Activated CD8-positive, alpha-beta memory T cell treated with anti-CD3 and anti-CD28 coated beads, Interleukin-2, amount 10 ng/mL, durations not matched to agents 7 days and 5 days (primary cell): ENCODE measurements around the gene DLGAP1. TPM values are rescaled to one million over a fixed set of nuclear protein-coding genes. Genes with fewer than 3 reads are reported as not detected.

Experiments
- ATAC-seq: fragments of 150-1000 bp; cut with Tn5 transposase; one replicate; pipeline ENCODE4 v1.10.0; 2021; ENCODE audit warnings: moderate library complexity
- CTCF ChIA-PET: fragments of 350-600 bp; sonication (Branson Sonifier 250); formaldehyde crosslinking; loops from one replicate; lab custom pipeline; 2021; ENCODE audit warnings: antibody characterized with exemption; lab: Charles Lee
- DNase-seq: peaks from one replicate; pipeline ENCODE4 v3.0.0-alpha.2; 2020
- H3K27ac Mint-ChIP-seq: one replicate; pipeline ENCODE4 v1.8.0; 2021; ENCODE audit warnings: mild to moderate bottlenecking, mixed read lengths
- H3K27me3 Mint-ChIP-seq: one replicate; pipeline ENCODE4 v1.8.0; 2021; ENCODE audit warnings: mixed read lengths
- H3K36me3 Mint-ChIP-seq: one replicate; pipeline ENCODE4 v1.8.0; 2021; ENCODE audit warnings: mild to moderate bottlenecking, mixed read lengths
- H3K4me1 Mint-ChIP-seq: one replicate; pipeline ENCODE4 v1.8.0; 2021; ENCODE audit warnings: mixed read lengths
- H3K4me3 Mint-ChIP-seq: one replicate; pipeline ENCODE4 v1.8.0; 2021; ENCODE audit warnings: mild to moderate bottlenecking, moderate library complexity, mixed read lengths
- H3K9me3 Mint-ChIP-seq: one replicate; pipeline ENCODE4 v1.8.0; 2022; ENCODE audit warnings: low read depth, mixed read lengths
- total RNA-seq, 2 experiments: library from RNA; stranded (reverse); gene quantifications; one replicate each; pipeline ENCODE4 v1.2.3, GENCODE V29; 2021

Gene DLGAP1
- total RNA-seq, 2 experiments from 2014 or later, result not detected

DNA sequence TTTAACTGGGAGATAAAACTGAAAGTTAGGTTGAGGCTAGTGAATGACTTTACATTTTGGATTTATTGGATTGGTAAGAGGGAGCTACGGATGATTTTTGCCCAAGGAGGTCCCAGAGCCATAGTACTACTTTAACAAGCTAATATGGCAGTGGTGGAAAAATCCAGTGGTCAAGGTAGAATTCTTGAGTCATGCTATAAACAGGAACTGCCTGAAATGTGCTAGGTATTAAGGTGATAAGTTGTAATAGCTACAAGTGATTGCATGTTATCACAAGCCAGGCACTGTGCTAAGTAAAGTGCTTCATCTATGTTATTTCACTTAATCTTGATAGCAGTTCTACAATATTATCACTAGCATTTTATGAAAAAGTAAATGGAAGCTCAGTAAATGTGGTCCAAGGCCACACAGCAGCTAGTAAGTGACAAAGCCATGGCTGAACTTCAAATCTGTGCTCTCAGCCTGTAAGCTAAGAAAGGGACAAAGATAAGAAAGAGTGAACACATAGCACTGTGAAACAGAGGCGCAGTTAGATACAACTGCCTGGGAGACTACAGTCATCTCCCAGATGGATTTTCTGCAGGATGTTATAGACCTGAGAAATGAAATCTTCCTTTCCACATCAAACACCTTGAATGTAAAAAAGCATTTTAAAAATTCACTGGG is 535.6 kb downstream of the DLGAP1 start:
- no peak for ATAC-seq
- CTCF ChIA-PET, result interaction anchor here (0.6 to 0.7 kb wide), 2 partner anchors 46 to 76 kb away, joined by 3 to 5 read pairs; no protein-coding TSS in a partner anchor
- no peak overlapping the region for H3K4me3 Mint-ChIP-seq

DNA sequence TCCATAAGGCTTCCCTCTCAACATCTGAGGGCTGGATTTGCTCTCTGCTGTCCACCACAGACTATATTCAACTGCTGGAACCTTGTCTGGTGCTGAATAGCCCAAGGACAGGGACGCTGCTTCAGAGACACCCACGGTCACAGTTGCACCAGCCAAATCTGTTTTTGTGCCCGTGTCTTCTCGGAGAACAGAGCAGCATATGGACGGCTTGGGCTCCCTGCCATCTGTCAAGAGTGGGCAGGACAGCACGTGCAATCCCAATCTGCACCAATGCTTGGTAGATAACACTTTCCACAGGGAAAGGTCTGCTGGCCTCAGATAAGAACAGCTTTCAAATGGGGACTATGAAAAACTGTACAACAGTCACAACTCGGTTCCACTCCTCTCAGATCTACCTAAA is 539.0 kb downstream of the DLGAP1 start:
- Mint-ChIP-seq H3K36me3 (no peaks in the 10 kb centered on the region), H3K4me1 (no peaks in the 10 kb centered on the region), H3K9me3 (no peaks in the 10 kb centered on the region), H3K27ac (no peak overlapping the region), H3K27me3 (peaks cover 9% of the 10 kb centered on the region), H3K4me3 (no peak overlapping the region)
- no peak for DNase-seq
- CTCF ChIA-PET, result no interaction called here
- no peak for ATAC-seq

More for the DNA sequence above, 535.6 kb downstream of the DLGAP1 start:
- Mint-ChIP-seq H3K4me1 (no peaks in the 10 kb centered on the region), H3K27me3 (peaks cover 9% of the 10 kb centered on the region), H3K36me3 (no peaks in the 10 kb centered on the region), H3K27ac (no peak overlapping the region), H3K9me3 (no peaks in the 10 kb centered on the region)
- DNase-seq, result no peak

DNA sequence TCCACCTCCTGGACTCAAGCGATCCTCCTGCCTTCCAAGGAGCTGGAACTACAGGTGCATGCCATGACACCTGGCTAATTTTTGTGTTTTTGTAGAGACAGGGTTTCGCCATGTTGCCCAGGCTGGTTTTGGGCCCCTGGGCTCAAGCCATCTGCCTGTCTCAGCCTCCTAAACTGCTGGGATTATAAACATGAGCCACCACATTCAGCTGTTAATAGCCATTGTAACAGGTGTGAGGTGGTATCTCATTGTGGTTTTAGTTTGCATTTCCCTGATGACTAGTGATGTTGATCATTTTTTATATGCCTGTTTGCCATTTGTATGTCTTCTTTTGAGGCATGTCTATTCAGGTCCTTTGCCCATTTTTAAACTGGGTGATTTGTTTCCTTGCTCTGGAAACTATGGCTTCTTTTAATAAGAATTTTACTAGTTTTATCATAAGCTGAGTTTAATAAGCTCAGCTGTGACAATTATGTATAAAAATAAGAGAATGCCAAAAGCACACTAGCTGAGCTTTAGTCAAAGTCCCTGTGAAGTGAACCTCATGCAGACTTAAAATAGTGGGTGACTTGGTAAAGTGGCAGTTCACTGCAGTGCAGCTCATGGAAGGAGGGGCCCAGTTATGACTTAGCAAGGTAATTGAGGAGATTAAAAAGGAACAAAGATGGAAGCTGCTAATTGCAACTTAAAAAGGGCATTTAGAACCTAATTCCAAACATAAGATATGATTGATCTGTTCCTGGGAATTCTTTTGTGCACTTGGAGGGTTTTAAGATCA is 540.1 kb downstream of the DLGAP1 start:
- no peak overlapping the region for H3K27ac Mint-ChIP-seq
- CTCF ChIA-PET, result no interaction called here
- H3K9me3 Mint-ChIP-seq, result no peaks in the 10 kb centered on the region
- no peak overlapping the region for H3K4me3 Mint-ChIP-seq
- DNase-seq, result no peak
- H3K27me3 Mint-ChIP-seq, result peaks cover 5% of the 10 kb centered on the region
- no peaks in the 10 kb centered on the region for H3K4me1 Mint-ChIP-seq
- no peaks in the 10 kb centered on the region for H3K36me3 Mint-ChIP-seq
- no peak for ATAC-seq

DNA sequence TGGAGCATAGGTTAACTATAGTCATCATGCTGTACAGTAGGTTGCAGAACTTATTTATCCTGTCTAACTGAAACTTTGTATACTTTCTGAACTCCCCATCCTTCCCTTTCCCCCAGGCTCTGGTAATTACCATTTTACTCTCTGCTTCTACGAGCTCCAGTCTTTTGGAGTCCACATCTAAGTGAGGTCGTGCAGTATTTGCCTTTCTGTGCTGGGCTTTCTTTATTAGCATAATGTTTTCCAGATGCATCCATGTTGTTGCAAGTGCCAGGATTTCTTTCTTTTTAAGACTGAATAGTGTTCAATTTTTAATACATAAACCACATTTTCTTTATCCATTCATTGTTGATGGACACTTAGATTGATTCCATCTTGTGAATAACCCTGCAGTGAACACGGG is 541.0 kb downstream of the DLGAP1 start:
- Mint-ChIP-seq H3K27me3 (peaks cover 5% of the 10 kb centered on the region), H3K27ac (no peak overlapping the region), H3K9me3 (no peaks in the 10 kb centered on the region), H3K4me3 (no peak overlapping the region), H3K36me3 (no peaks in the 10 kb centered on the region), H3K4me1 (no peaks in the 10 kb centered on the region)
- no peak for DNase-seq
- ATAC-seq, result no peak
- CTCF ChIA-PET, result no interaction called here

DNA sequence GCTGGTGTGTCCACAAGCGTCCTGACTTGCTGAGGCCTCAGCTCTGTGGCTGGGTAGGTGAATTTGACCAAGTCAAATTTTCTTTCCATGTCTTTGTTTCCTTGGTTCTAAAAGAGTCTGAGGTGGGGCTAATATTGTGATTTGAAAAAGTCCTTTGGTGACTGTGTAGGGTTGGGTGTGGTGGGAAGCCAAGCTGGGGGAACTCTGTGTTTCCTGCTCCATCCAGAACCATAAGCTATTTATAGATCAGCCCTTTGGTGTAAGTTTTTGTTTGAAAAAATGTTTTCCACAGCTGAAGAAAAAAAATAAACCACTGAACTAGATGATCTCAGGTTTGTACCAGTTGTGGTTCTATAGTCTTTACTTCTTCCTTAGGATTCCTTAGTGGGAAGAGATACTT is 542.4 kb downstream of the DLGAP1 start:
- ATAC-seq, result no peak
- Mint-ChIP-seq H3K27me3 (peaks cover 2% of the 10 kb centered on the region), H3K36me3 (no peaks in the 10 kb centered on the region), H3K27ac (no peak overlapping the region), H3K4me1 (no peaks in the 10 kb centered on the region), H3K9me3 (no peaks in the 10 kb centered on the region), H3K4me3 (no peak overlapping the region)
- DNase-seq, result no peak
- CTCF ChIA-PET, result no interaction called here

DNA sequence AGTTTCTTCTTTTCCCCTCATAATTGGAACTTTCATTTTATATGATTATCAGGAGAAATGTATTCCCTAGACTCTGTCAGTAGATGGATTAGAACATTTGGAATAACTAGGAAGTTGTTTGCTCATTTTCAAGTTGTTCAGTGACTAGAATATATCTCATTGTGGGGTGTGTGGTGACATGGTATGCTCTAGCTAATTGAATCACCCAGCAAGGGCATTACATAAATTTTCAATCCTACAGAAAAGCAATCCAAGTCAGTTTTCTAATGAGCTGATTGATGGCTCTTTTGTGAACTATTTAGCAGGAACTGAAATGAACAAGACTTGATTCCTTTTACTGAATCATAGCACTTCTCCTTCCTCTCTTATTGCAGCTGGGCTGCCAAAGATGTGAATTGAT is 543.7 kb downstream of the DLGAP1 start:
- H3K9me3 Mint-ChIP-seq, result no peaks in the 10 kb centered on the region
- CTCF ChIA-PET, result no interaction called here
- no peaks in the 10 kb centered on the region for H3K4me1 Mint-ChIP-seq
- no peak overlapping the region for H3K4me3 Mint-ChIP-seq
- ATAC-seq, result no peak
- no peaks in the 10 kb centered on the region for H3K27me3 Mint-ChIP-seq
- H3K27ac Mint-ChIP-seq, result no peak overlapping the region
- no peak for DNase-seq
- H3K36me3 Mint-ChIP-seq, result no peaks in the 10 kb centered on the region

DNA sequence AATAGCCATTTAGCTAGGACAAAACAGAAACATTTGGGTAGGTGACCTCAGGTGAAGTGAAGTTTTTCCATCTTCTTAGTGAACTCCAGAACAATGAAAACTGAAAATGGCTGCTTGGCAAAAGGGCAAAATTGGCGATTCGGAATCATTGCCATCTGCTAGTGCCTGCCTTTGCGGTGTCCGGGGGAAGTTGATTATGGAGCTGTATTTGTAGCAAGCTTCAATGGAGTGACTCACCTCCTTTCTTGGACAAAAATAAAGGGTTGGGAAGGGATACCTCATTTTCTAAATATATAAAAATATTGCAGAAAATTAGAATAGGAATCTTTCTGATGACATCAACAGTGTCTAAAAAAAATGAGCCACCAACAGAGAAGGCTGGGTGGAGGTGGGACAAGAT is 544.6 kb downstream of the DLGAP1 start:
- no peak for DNase-seq
- CTCF ChIA-PET, result no interaction called here
- Mint-ChIP-seq H3K27ac (no peak overlapping the region), H3K27me3 (no peaks in the 10 kb centered on the region), H3K4me1 (no peaks in the 10 kb centered on the region), H3K9me3 (no peaks in the 10 kb centered on the region), H3K4me3 (no peak overlapping the region), H3K36me3 (no peaks in the 10 kb centered on the region)
- no peak for ATAC-seq

DNA sequence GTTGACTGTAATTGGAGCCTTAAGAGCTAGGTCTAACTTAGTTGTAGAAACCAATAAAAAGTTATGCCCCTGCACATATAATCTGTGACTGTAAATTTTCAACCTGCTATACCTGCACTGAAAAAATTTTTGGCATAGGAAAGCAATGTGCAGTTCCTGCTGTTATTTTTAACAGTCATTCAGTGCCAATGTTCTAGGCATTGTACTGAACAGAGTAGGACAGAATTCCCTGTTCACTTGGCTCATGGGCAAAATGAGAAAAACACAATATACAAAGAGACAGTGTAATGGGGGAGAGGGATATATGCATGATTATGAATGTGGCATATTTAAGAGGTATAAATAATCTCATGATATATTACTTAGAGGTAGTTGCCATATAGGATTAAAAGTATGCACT is 547.2 kb downstream of the DLGAP1 start:
- DNase-seq (no peak), ATAC-seq (no peak)
- Mint-ChIP-seq H3K9me3 (no peaks in the 10 kb centered on the region), H3K27me3 (no peaks in the 10 kb centered on the region), H3K4me3 (no peak overlapping the region), H3K27ac (no peak overlapping the region), H3K4me1 (no peaks in the 10 kb centered on the region), H3K36me3 (no peaks in the 10 kb centered on the region)
- CTCF ChIA-PET, result no interaction called here

DNA sequence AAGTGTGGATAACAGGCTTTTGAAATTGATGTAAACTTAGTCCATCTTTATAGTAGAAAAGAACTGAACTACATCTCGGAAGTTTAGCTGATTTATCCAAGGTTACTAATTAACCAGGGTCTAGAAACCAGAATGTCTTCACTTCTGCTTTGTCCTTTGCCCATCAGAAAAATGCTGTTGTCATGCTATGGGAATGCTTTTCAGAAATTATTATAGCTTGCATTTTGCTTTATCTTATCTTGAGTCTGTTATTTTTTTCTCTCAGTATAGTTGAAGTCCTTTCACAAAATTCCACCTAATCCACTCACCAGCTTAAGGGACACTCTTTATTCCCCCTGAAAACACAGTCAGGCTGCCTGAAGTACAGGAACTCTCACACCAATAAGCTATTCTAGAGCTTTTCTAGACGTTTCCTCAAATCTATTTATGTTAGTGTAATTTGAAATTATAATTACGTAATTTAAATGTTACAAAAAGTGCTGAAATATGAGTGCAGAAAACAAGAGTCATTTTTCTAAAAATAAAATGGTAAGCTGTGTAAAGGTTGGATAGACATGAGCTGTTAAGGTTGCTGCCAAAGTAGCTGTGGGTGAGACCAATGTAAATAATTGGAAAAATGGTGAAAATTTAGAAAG is 548.9 kb downstream of the DLGAP1 start:
- peaks cover 3% of the 10 kb centered on the region for H3K27me3 Mint-ChIP-seq
- CTCF ChIA-PET, result no interaction called here

DNA sequence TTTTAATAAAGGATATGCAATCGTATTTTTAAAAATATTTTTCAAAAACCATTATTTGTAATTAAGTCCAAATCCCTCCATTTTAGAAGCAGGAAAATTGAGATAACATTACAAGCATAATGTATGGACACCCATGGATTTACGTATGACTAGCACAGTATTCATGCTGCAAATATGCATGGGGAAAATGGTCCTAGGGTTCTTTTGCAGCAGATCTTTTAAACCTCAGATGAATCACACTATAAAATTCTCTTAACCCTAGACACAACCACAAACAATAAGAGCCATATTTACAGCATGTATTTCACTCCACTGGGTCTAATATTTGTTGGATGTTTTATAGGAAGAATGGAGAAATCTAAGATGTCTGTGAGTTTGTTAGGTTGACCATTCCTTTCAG is 551.8 kb downstream of the DLGAP1 start:
- no peak for DNase-seq
- no peak overlapping the region for H3K27ac Mint-ChIP-seq
- CTCF ChIA-PET, result no interaction called here

More for the DNA sequence above, 548.9 kb downstream of the DLGAP1 start:
- Mint-ChIP-seq H3K9me3 (no peaks in the 10 kb centered on the region), H3K4me1 (no peaks in the 10 kb centered on the region), H3K4me3 (no peak overlapping the region), H3K27ac (no peak overlapping the region), H3K36me3 (no peaks in the 10 kb centered on the region)
- ATAC-seq (no peak), DNase-seq (no peak)

DNA sequence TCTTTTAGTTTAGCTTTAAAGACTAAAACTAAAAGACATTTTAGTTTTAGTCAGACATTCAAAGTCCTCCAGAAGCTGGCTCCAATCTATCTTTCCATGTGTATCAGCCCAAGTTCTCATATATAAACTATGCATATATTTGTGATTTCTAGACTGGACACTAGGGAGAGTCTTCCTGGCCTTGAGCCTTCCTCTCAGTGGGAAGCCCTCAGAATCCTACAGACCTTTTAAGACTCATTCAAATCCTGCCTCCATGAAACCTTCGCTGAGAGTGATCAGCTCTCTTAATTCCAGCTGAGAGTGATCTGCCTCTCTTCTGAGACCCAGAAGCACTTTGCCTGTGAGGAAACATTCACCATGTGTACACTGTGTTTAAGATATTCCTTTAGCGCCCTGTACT is 552.4 kb downstream of the DLGAP1 start:
- DNase-seq (no peak), ATAC-seq (no peak)
- CTCF ChIA-PET, result no interaction called here
- Mint-ChIP-seq H3K36me3 (no peaks in the 10 kb centered on the region), H3K9me3 (no peaks in the 10 kb centered on the region), H3K4me3 (no peak overlapping the region), H3K27ac (no peak overlapping the region), H3K4me1 (no peaks in the 10 kb centered on the region), H3K27me3 (peaks cover 3% of the 10 kb centered on the region)

More for the DNA sequence above, 551.8 kb downstream of the DLGAP1 start:
- H3K9me3 Mint-ChIP-seq, result no peaks in the 10 kb centered on the region
- H3K27me3 Mint-ChIP-seq, result peaks cover 3% of the 10 kb centered on the region
- H3K4me1 Mint-ChIP-seq, result no peaks in the 10 kb centered on the region
- no peak overlapping the region for H3K4me3 Mint-ChIP-seq
- H3K36me3 Mint-ChIP-seq, result no peaks in the 10 kb centered on the region
- ATAC-seq, result no peak

DNA sequence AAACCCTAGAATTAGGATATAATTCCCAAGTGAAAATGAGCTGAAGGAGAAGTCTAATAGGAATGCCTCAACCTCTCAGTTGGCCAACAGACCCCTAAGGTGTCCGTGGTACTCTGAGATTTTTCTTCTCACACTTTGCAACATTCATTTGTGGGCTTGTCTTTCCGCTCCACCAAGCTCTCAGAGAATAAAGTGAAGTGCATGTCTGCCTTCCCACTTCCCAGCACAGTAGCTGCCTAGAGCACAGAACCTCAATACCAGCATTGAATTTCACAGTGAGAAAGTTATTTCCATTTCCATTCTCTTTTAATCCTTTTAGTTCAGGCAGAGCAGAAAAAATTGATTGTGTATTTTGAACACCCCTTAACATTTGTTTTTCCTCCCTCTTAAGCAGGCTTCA is 553.3 kb downstream of the DLGAP1 start:
- Mint-ChIP-seq H3K4me3 (no peak overlapping the region), H3K27ac (no peak overlapping the region)
- CTCF ChIA-PET, result no interaction called here

DNA sequence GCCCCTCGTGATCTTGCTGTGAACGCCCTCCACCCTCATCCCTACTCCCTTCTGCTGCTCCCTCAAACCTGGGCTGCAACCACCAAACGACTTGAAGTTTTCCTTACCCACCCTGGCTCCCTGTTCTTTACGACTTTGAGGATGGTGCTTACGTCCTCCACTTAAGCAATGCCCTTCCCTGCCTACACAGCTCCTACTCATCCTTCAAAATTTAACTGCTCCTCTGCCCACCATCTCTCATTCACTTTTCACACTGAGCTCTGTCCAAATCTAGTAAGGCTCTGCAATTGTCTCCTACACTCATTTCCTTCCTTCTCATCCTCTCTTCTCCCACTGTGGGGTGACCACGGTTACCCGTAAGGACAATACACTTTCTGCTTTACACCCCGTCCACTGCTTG is 554.1 kb downstream of the DLGAP1 start:
- no peaks in the 10 kb centered on the region for H3K9me3 Mint-ChIP-seq
- CTCF ChIA-PET, result no interaction called here
- no peaks in the 10 kb centered on the region for H3K36me3 Mint-ChIP-seq
- no peak for ATAC-seq
- H3K4me3 Mint-ChIP-seq, result no peak overlapping the region
- H3K27ac Mint-ChIP-seq, result no peak overlapping the region
- H3K4me1 Mint-ChIP-seq, result no peaks in the 10 kb centered on the region
- DNase-seq, result no peak
- peaks cover 3% of the 10 kb centered on the region for H3K27me3 Mint-ChIP-seq

More for the DNA sequence above, 553.3 kb downstream of the DLGAP1 start:
- Mint-ChIP-seq H3K27me3 (peaks cover 3% of the 10 kb centered on the region), H3K9me3 (no peaks in the 10 kb centered on the region), H3K4me1 (no peaks in the 10 kb centered on the region), H3K36me3 (no peaks in the 10 kb centered on the region)
- no peak for DNase-seq
- no peak for ATAC-seq

DNA sequence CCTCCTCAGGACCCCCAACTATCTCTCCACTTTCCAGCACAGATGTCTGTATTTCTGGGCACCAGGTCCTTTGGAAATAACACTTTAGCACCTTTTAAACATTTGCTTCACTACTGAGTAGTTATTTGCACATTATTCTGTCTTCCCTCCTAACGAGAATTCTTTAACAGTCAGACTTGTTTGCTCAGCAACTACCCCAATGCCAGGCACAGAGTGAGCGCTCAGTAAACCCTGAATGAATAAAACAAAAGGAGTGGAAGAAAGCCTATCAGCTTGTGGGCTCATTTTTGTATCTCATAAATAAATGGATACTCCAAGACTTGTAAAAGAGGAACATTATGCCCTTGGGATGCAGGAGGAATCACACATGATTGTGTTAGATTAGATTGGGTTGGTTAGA is 554.8 kb downstream of the DLGAP1 start:
- H3K36me3 Mint-ChIP-seq, result no peaks in the 10 kb centered on the region
- H3K27ac Mint-ChIP-seq, result no peak overlapping the region
- CTCF ChIA-PET, result no interaction called here
- peaks cover 3% of the 10 kb centered on the region for H3K27me3 Mint-ChIP-seq
- H3K4me1 Mint-ChIP-seq, result no peaks in the 10 kb centered on the region
- DNase-seq (no peak), ATAC-seq (no peak)
- no peak overlapping the region for H3K4me3 Mint-ChIP-seq
- no peaks in the 10 kb centered on the region for H3K9me3 Mint-ChIP-seq
